Fibroblast of lung (primary cell): ENCODE data around the gene MROH2A.

Source experiments
- CTCF ChIP-seq, 2 donors: IDR thresholded peaks in 1 of 2; conservative IDR thresholded peaks in 1 of 2; 1 replicate in 1 of 2; 2 replicates in 1 of 2; pipeline ENCODE4 v1.5.1; 2011 to 2012; ENCODE audit warnings: low read length in 2 of 2, control low read depth in 1 of 2, inconsistent platforms in 1 of 2, low read depth in 1 of 2, mild to moderate bottlenecking in 1 of 2
- EZH2 ChIP-seq: IDR thresholded peaks from 2 replicates; pipeline ENCODE4 v1.5.1; 2012; ENCODE audit warnings: low read length, control low read depth, mild to moderate bottlenecking; ENCODE audit errors: missing control alignments

GRCh38 chr2:233853353-233853752 is 75.2 kb downstream of the MROH2A start:
- no peak for TF ChIP-seq CTCF (conservative IDR thresholded peaks at IDR 0.05 in 1 of 2, IDR thresholded peaks at IDR 0.05 in 1 of 2; ENCODE audit: low read depth in 1 of 2, low read length in 2 of 2)
- no peak for TF ChIP-seq EZH2
